ENCODE data around the gene PFN1. TPM values are rescaled to one million over a fixed set of nuclear protein-coding genes. Genes with fewer than 3 reads are reported as not detected.

The PFN1 gene
- total RNA-seq, 2 experiments from 2014 or later: 1,812 to 1,876 TPM

GRCh38 chr17:4949321-4950074, 1.2 kb upstream of the PFN1 start:
- H3K27ac Mint-ChIP-seq: peak overlapping the region; percentile 99

GRCh38 chr17:4948931-4949320, 596 bp upstream of the PFN1 start:
- intact Hi-C loops (cut with micrococcal nuclease): loop anchor here (1.0 to 10.0 kb wide), 10 partner anchors 9 to 984 kb away; partner anchors contain the start of genes ARRB2, ATP2A3, CYB5D2 and INCA1
- CTCF ChIA-PET: no interaction called here
- Mint-ChIP-seq H3K27me3 (ENCODE audit: low read depth) (no peaks in the 10 kb centered on the region), H3K4me3 (peak overlapping the region; percentile 97), H3K27ac (peak overlapping the region; percentile 99), H3K4me1 (ENCODE audit: low read depth) (peaks cover 35% of the 10 kb centered on the region), H3K36me3 (ENCODE audit: low read depth) (peaks cover 36% of the 10 kb centered on the region), H3K9me3 (no peaks in the 10 kb centered on the region)
- peak; percentile 78 for DNase-seq

More at GRCh38 chr17:4949321-4950074, 1.2 kb upstream of the PFN1 start:
- no peaks in the 10 kb centered on the region for H3K9me3 Mint-ChIP-seq
- CTCF ChIA-PET: no interaction called here
- DNase-seq: peak; percentile 86
- no peaks in the 10 kb centered on the region for H3K27me3 Mint-ChIP-seq (ENCODE audit: low read depth)
- peak overlapping the region; percentile 97 for H3K4me3 Mint-ChIP-seq
- intact Hi-C loops (cut with micrococcal nuclease): loop anchor here (1.0 to 10.0 kb wide), 7 partner anchors 40 to 985 kb away; partner anchors contain the start of genes ARRB2, ATP2A3, CYB5D2 and INCA1
- peaks cover 33% of the 10 kb centered on the region for H3K36me3 Mint-ChIP-seq (ENCODE audit: low read depth)
- H3K4me1 Mint-ChIP-seq (ENCODE audit: low read depth): peaks cover 29% of the 10 kb centered on the region

- intact Hi-C loops (cut with micrococcal nuclease): loop anchor here (1.0 to 10.0 kb wide), 10 partner anchors 7 to 983 kb away; partner anchors contain the start of genes ARRB2, ATP2A3, CYB5D2 and INCA1
- peaks cover 49% of the 10 kb centered on the region for H3K4me1 Mint-ChIP-seq (ENCODE audit: low read depth)
- peak; percentile 84 for DNase-seq
- peak overlapping the region; percentile 97 for H3K4me3 Mint-ChIP-seq
- CTCF ChIA-PET: no interaction called here
- no peaks in the 10 kb centered on the region for H3K9me3 Mint-ChIP-seq
- H3K27me3 Mint-ChIP-seq (ENCODE audit: low read depth): no peaks in the 10 kb centered on the region
- H3K27ac Mint-ChIP-seq: peak overlapping the region; percentile 99
- H3K36me3 Mint-ChIP-seq (ENCODE audit: low read depth): peaks cover 45% of the 10 kb centered on the region
Observed at GRCh38 chr17:4947411-4948165, 742 bp downstream of the PFN1 start.

GRCh38 chr17:4947010-4947410, 1.3 kb downstream of the PFN1 start:
- CTCF ChIA-PET: interaction anchor here (1.0 kb wide), 1 partner anchor 9 kb away, joined by 3 read pairs; no protein-coding TSS in a partner anchor
- Mint-ChIP-seq H3K36me3 (ENCODE audit: low read depth) (peaks cover 50% of the 10 kb centered on the region), H3K27me3 (ENCODE audit: low read depth) (no peaks in the 10 kb centered on the region), H3K27ac (peak overlapping the region; percentile 99), H3K4me3 (peak overlapping the region; percentile 97), H3K9me3 (no peaks in the 10 kb centered on the region), H3K4me1 (ENCODE audit: low read depth) (peaks cover 54% of the 10 kb centered on the region)
- no peak for DNase-seq
- intact Hi-C loops (cut with micrococcal nuclease): loop anchor here (2.0 to 10.0 kb wide), 4 partner anchors 338 to 982 kb away; partner anchors contain the start of genes ATP2A3, CYB5D2, RABEP1 and UBE2G1

GRCh38 chr17:4946312-4946976, 1.9 kb downstream of the PFN1 start:
- no peak for DNase-seq
- intact Hi-C loops (cut with micrococcal nuclease): loop anchor here (2.0 to 10.0 kb wide), 4 partner anchors 338 to 982 kb away; partner anchors contain the start of genes ATP2A3, CYB5D2, RABEP1 and UBE2G1
- H3K4me1 Mint-ChIP-seq (ENCODE audit: low read depth): peaks cover 59% of the 10 kb centered on the region
- peaks cover 55% of the 10 kb centered on the region for H3K36me3 Mint-ChIP-seq (ENCODE audit: low read depth)
- CTCF ChIA-PET: interaction anchor here (1.0 to 1.3 kb wide), 2 partner anchors 10 to 23 kb away, joined by 3 read pairs; no protein-coding TSS in a partner anchor
- no peaks in the 10 kb centered on the region for H3K27me3 Mint-ChIP-seq (ENCODE audit: low read depth)
- peak overlapping the region; percentile 99 for H3K27ac Mint-ChIP-seq
- no peaks in the 10 kb centered on the region for H3K9me3 Mint-ChIP-seq
- H3K4me3 Mint-ChIP-seq: peak overlapping the region; percentile 97

- no peaks in the 10 kb centered on the region for H3K9me3 Mint-ChIP-seq
- CTCF ChIA-PET: interaction anchor here (1.0 to 1.3 kb wide), 2 partner anchors 10 to 23 kb away, joined by 3 read pairs; no protein-coding TSS in a partner anchor
- peak overlapping the region; percentile 97 for H3K4me3 Mint-ChIP-seq
- intact Hi-C loops (cut with micrococcal nuclease): loop anchor here (2.0 to 10.0 kb wide), 4 partner anchors 339 to 981 kb away; partner anchors contain the start of genes ATP2A3, CYB5D2, RABEP1 and UBE2G1
- peak overlapping the region; percentile 99 for H3K27ac Mint-ChIP-seq
- no peak for DNase-seq
- peaks cover 59% of the 10 kb centered on the region for H3K4me1 Mint-ChIP-seq (ENCODE audit: low read depth)
- peaks cover 61% of the 10 kb centered on the region for H3K36me3 Mint-ChIP-seq (ENCODE audit: low read depth)
- H3K27me3 Mint-ChIP-seq (ENCODE audit: low read depth): no peaks in the 10 kb centered on the region
Observed at GRCh38 chr17:4945944-4946280, 2.4 kb downstream of the PFN1 start.

- Mint-ChIP-seq H3K36me3 (ENCODE audit: low read depth) (peaks cover 66% of the 10 kb centered on the region), H3K9me3 (no peaks in the 10 kb centered on the region), H3K27ac (peak overlapping the region; percentile 99), H3K27me3 (ENCODE audit: low read depth) (no peaks in the 10 kb centered on the region), H3K4me1 (ENCODE audit: low read depth) (peaks cover 55% of the 10 kb centered on the region), H3K4me3 (peak overlapping the region; percentile 97)
- intact Hi-C loops (cut with micrococcal nuclease): loop anchor here (5.0 to 10.0 kb wide), 3 partner anchors 339 to 981 kb away; partner anchors contain the start of genes ATP2A3, CYB5D2, RABEP1 and ZZEF1
- CTCF ChIA-PET: interaction anchor here (1.3 kb wide), 1 partner anchor 24 kb away, joined by 3 read pairs; no protein-coding TSS in a partner anchor
- DNase-seq: peak; percentile 95
Observed at GRCh38 chr17:4945176-4945943, 3.0 kb downstream of the PFN1 start.

GRCh38 chr17:4944554-4945175, 3.7 kb downstream of the PFN1 start:
- H3K4me1 Mint-ChIP-seq (ENCODE audit: low read depth): peaks cover 55% of the 10 kb centered on the region
- peak; percentile 36 for DNase-seq
- CTCF ChIA-PET: no interaction called here
- peaks cover 69% of the 10 kb centered on the region for H3K36me3 Mint-ChIP-seq (ENCODE audit: low read depth)
- H3K9me3 Mint-ChIP-seq: no peaks in the 10 kb centered on the region
- peak overlapping the region; percentile 99 for H3K27ac Mint-ChIP-seq
- H3K4me3 Mint-ChIP-seq: peak overlapping the region; percentile 97
- H3K27me3 Mint-ChIP-seq (ENCODE audit: low read depth): no peaks in the 10 kb centered on the region
- intact Hi-C loops (cut with micrococcal nuclease): loop anchor here (5.0 to 10.0 kb wide), 3 partner anchors 340 to 980 kb away; partner anchors contain the start of genes ATP2A3, CYB5D2, RABEP1 and ZZEF1

- CTCF ChIA-PET: interaction anchor here (0.6 kb wide), 1 partner anchor 120 kb away, joined by 3 read pairs; no protein-coding TSS in a partner anchor
- Mint-ChIP-seq H3K4me1 (ENCODE audit: low read depth) (peaks cover 55% of the 10 kb centered on the region), H3K27me3 (ENCODE audit: low read depth) (no peaks in the 10 kb centered on the region), H3K27ac (peak overlapping the region; percentile 99), H3K9me3 (no peaks in the 10 kb centered on the region), H3K4me3 (peak overlapping the region; percentile 97), H3K36me3 (ENCODE audit: low read depth) (peaks cover 71% of the 10 kb centered on the region)
- peak; percentile 73 for DNase-seq
- intact Hi-C loops (cut with micrococcal nuclease): loop anchor here (10.0 kb wide), 2 partner anchors 341 to 979 kb away; partner anchors contain the start of genes ATP2A3 and RABEP1
Observed at GRCh38 chr17:4944163-4944553, 4.2 kb downstream of the PFN1 start.

GRCh38 chr17:4942760-4943508, 5.4 kb downstream of the PFN1 start:
- H3K9me3 Mint-ChIP-seq: no peaks in the 10 kb centered on the region
- H3K4me3 Mint-ChIP-seq: peak overlapping the region; percentile 40
- H3K4me1 Mint-ChIP-seq (ENCODE audit: low read depth): peaks cover 64% of the 10 kb centered on the region
- H3K36me3 Mint-ChIP-seq (ENCODE audit: low read depth): peaks cover 78% of the 10 kb centered on the region
- DNase-seq: no peak
- peak overlapping the region; percentile 99 for H3K27ac Mint-ChIP-seq
- intact Hi-C loops (cut with micrococcal nuclease): loop anchor here (10.0 kb wide), 2 partner anchors 342 to 978 kb away; partner anchors contain the start of genes ATP2A3 and RABEP1
- CTCF ChIA-PET: no interaction called here
- H3K27me3 Mint-ChIP-seq (ENCODE audit: low read depth): no peaks in the 10 kb centered on the region
